ENCODE data around the gene HS3ST3A1. TPM values are rescaled to one million over a fixed set of nuclear protein-coding genes. Genes with fewer than 3 reads are reported as not detected.

Gene HS3ST3A1
- total and polyA plus RNA-seq, 2 of the 8 experiments (the other 6 are each of a cell fraction or from before 2014, with no cell fraction given), result 5.4 to 5.7 TPM

DNA sequence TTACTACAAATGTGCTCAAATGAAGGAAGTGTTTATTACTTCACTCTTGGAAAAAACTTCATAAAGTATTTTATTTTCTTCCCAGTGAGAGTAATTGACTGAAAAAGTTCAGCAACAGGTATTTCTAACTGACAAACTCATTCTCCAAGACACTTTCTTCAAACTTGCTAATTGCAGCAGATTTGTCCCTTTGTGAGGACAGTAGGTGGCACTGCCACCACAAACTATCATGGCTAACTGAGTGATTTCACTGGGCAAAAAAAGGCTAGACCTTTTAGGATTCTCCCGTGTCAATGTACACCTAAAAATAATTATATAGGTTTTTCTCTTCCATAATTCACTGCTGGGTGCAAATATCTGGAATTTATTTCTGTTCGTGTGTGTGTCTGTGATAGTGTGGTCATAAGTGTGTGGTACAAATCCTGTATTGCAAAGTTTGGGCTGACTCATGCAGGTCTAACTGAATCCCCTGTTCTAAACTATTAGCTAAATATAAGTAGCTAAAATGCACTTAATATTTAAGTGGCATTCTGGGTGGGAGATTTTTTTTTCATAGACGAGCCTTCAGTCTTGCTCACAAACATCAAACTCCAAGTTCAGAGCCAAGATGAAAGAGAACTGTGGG, 3.9 kb downstream of the HS3ST3A1 start (continued):
- TF ChIP-seq, protein P1, sequence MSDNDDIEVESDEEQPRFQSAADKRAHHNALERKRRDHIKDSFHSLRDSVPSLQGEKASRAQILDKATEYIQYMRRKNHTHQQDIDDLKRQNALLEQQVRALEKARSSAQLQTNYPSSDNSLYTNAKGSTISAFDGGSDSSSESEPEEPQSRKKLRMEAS (IDR thresholded peaks at IDR 0.05), result no peak
